Measurements from ENCODE around the gene KRT33B. TPM values are rescaled to one million over a fixed set of nuclear protein-coding genes. Genes with fewer than 3 reads are reported as not detected.

The KRT33B gene
- total RNA-seq, 1 donor from 2014 or later = not detected

GRCh38 chr17:41315814-41316445 lies 53.7 kb downstream of the KRT33B start:
- ChIA-PET CTCF (no interaction called here), POLR2A (no interaction called here)
- no peak for DNase-seq
- no peak for ATAC-seq (ENCODE audit: low read depth)
- no peaks in the 10 kb centered on the region for H3K4me1 Mint-ChIP-seq
- H3K4me3 Mint-ChIP-seq = no peak overlapping the region
- intact Hi-C loops (cut with micrococcal nuclease) = loop anchor here (2.0 kb wide), 1 partner anchor 67 kb away; the partner anchor contains the start of gene KRTAP9-4
- no peak overlapping the region for H3K27ac Mint-ChIP-seq
- no peaks in the 10 kb centered on the region for H3K36me3 Mint-ChIP-seq (ENCODE audit: low read depth)
- H3K27me3 Mint-ChIP-seq = peaks cover 19% of the 10 kb centered on the region
- H3K9me3 Mint-ChIP-seq = peaks cover 13% of the 10 kb centered on the region
- TF ChIP-seq CTCF (IDR thresholded peaks at IDR 0.05) = no peak

GRCh38 chr17:41315204-41315794 lies 54.3 kb downstream of the KRT33B start, which contains the start of gene KRTAP17-1:
Gene KRTAP17-1 (minus strand): TSS chr17:41315710. CDS start chr17:41315650, 60 bp downstream.
- Mint-ChIP-seq H3K9me3 (peaks cover 8% of the 10 kb centered on the region), H3K27me3 (peaks cover 19% of the 10 kb centered on the region), H3K36me3 (ENCODE audit: low read depth) (no peaks in the 10 kb centered on the region), H3K4me3 (no peak within 1 kb of the TSS), H3K4me1 (peaks cover 4% of the 10 kb centered on the region), H3K27ac (no peak within 1 kb of the TSS)
- intact Hi-C loops (cut with micrococcal nuclease) = no loop called here
- DNase-seq = no peak
- TF ChIP-seq CTCF (IDR thresholded peaks at IDR 0.05) = no peak
- CTCF ChIA-PET = no interaction called here
- POLR2A ChIA-PET = no interaction called here
- no peak for ATAC-seq (ENCODE audit: low read depth)

Other genes starting within 250 kb of the KRT33B start
- not detected in 2 replicates for gene KRTAP4-12, start 245.6 kb downstream of the KRT33B start, total RNA-seq
- gene KRTAP4-6, start 229.3 kb downstream of the KRT33B start, total RNA-seq = not detected in 2 replicates
- gene KRTAP4-5, start 220.0 kb downstream of the KRT33B start, total RNA-seq = not detected in 2 replicates
- gene KRTAP4-4, start 209.1 kb downstream of the KRT33B start, total RNA-seq = not detected in 2 replicates
- not detected in 2 replicates for gene KRTAP4-3, start 201.6 kb downstream of the KRT33B start, total RNA-seq
- gene KRTAP4-2, start 191.6 kb downstream of the KRT33B start, total RNA-seq = not detected in 2 replicates
- not detected in 2 replicates for gene KRTAP4-1, start 184.9 kb downstream of the KRT33B start, total RNA-seq
- gene KRTAP9-1, start 179.9 kb downstream of the KRT33B start, total RNA-seq = not detected in 2 replicates
- gene KRTAP9-2, start 143.2 kb downstream of the KRT33B start, total RNA-seq = not detected in 2 replicates
- not detected in 2 replicates for gene KRTAP9-3, start 137.4 kb downstream of the KRT33B start, total RNA-seq
- not detected in 2 replicates for gene KRTAP9-8, start 131.8 kb downstream of the KRT33B start, total RNA-seq
- not detected in 2 replicates for gene KRTAP9-4, start 120.1 kb downstream of the KRT33B start, total RNA-seq
- gene KRTAP9-9, start 114.4 kb downstream of the KRT33B start, total RNA-seq = not detected in 2 replicates
- not detected in 2 replicates for gene KRTAP9-6, start 104.4 kb downstream of the KRT33B start, total RNA-seq
- gene KRTAP9-7, start 94.1 kb downstream of the KRT33B start, total RNA-seq = not detected in 2 replicates
- gene KRTAP29-1, start 67.0 kb downstream of the KRT33B start, total RNA-seq = not detected in 2 replicates
- gene KRTAP16-1, start 60.5 kb downstream of the KRT33B start, total RNA-seq = not detected in 2 replicates
- gene KRTAP17-1, start 54.1 kb downstream of the KRT33B start, total RNA-seq = not detected in 2 replicates
- not detected in 2 replicates for gene KRT33A, start 19.0 kb downstream of the KRT33B start, total RNA-seq
- gene KRT34, start 12.5 kb upstream of the KRT33B start, total RNA-seq = not detected in 2 replicates
- not detected in 2 replicates for gene KRT31, start 27.8 kb upstream of the KRT33B start, total RNA-seq
- not detected in 2 replicates for gene KRT37, start 54.8 kb upstream of the KRT33B start, total RNA-seq
- gene KRT38, start 71.2 kb upstream of the KRT33B start, total RNA-seq = not detected in 2 replicates
- not detected in 2 replicates for gene KRT32, start 97.6 kb upstream of the KRT33B start, total RNA-seq
- gene KRT35, start 111.3 kb upstream of the KRT33B start, total RNA-seq = not detected in 2 replicates
- not detected in 2 replicates for gene KRT36, start 120.1 kb upstream of the KRT33B start, total RNA-seq
- gene KRT13, start 135.8 kb upstream of the KRT33B start, total RNA-seq = not detected in 2 replicates
- gene KRT15, start 149.1 kb upstream of the KRT33B start, total RNA-seq = not detected in 2 replicates
- gene KRT19, start 158.5 kb upstream of the KRT33B start, total RNA-seq = not detected in 2 replicates
- not detected in 2 replicates for gene KRT9, start 202.2 kb upstream of the KRT33B start, total RNA-seq
- gene KRT14, start 217.1 kb upstream of the KRT33B start, total RNA-seq = not detected in 2 replicates
- gene KRT16, start 243.0 kb upstream of the KRT33B start, total RNA-seq = not detected in 2 replicates